ENCODE measurements around the gene TRIM40.

The TRIM40 gene, protein sequence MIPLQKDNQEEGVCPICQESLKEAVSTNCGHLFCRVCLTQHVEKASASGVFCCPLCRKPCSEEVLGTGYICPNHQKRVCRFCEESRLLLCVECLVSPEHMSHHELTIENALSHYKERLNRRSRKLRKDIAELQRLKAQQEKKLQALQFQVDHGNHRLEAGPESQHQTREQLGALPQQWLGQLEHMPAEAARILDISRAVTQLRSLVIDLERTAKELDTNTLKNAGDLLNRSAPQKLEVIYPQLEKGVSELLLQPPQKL

DNA sequence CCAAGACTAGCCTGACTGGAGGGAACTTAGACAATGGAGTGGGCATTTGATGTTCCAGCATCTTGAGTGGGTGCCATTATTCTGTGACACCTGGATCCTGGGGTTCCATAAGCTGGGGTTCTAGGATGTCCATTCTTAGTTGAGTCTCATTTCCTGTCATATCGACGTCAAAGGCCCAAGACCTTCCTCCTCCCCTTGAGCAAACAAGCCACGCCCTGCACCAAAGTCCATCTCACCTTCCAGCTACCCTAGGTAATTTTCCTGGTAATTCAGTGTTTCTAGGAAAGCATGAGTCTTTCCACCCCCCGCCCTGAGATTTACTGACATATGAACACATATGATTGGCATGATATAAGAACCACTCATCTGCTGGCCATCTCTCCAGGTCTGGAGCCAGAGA, at the start of gene TRIM40:
Gene TRIM40, plus strand, starts transcription at position 384 of the 400 bp plus-strand sequence. CDS start 897 bp downstream, outside the sequence.
- no peak for DNase-seq (ENCODE audit: low spot score)

DNA sequence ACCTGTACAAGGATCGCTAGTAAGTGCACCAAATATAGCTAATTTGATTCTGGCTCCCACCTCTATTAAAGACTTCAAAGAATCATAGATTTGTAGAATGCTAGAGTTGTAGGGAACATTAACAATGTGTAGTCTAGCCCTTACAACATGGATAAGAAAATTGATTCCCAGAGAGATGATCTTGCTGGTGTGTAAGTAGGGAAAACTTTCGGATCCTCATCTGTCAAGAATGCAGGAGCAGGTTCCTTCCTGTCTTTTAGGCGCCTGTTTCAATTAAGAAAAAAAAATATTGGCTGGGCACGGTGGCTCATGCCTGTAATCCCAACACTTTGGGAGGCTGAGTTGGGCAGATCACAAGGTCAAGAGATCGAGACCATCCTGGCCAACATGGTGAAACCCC, 48.1 kb upstream of the TRIM40 start:
- DNase-seq (ENCODE audit: low spot score), result no peak

DNA sequence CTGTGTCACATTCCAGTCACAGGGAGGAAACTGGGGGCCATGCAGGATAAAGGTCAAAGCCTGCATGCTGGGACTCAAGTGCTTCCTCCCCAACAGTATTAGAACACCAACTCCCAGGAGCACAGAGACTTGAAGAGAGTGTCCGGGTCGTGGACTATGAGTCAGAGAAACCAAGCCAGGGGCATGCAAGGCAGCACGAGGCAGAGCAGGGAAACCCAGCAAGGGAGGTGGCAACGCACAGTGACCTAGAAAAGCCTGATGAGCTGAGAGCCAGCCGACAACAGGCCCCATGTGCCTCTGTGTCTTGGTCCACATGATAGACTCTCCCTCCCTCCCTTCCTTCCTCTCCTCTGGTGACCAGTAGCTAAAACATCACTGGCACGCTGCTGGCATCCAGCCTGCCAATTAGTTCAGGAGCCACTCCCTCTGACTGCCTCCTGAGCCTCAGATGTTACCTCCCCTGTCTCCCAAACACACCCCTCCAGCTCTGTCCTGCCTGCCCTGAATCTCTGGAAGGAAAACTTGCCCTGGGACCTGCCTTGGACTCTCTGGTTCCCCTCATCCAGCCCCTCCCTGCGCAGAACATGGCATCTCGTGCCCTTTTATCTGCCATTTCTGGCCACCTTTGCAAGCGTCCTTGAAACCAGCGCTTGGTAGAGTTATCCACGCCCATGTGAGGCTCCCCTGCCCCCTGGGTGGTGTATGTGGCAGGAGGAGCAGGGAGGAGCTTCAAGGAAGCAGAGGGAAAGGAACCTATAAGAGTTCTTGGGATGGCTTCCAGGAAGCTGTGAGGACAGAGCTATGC, 44.2 kb upstream of the TRIM40 start:
- DNase-seq (ENCODE audit: low spot score), result no peak

DNA sequence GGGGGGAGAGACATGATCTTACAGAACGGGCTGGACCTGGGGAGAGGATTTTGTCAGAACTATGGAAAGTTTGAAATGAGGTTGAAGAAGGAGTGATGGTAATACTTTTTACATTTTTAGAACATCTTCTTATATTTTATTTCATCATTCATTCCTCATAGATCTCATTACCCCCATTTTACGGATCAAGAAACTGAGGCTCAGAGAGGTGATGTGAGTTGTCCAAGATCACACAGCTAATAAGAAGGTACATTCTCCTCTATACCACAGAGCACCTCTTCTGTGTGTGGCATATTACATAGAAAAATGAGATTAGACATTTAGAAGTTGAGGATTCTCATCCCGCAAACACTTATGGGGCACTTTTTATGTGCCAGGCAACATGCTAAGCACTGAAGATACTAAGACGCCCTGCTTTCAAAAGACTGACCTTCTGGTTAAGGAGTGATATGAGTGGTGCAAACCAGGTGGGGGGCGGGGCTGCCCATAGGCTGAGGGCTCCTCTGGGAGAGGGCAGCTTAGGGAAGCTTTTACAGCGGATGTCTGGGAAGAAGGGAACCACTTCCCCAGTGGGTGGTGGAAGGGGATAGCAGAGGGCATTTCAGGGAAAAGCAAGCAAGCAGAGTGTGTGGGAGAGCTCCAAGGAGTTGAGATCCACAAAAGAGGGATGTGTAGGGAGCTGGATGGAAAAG, 42.9 kb upstream of the TRIM40 start:
- no peak for DNase-seq (ENCODE audit: low spot score)

DNA sequence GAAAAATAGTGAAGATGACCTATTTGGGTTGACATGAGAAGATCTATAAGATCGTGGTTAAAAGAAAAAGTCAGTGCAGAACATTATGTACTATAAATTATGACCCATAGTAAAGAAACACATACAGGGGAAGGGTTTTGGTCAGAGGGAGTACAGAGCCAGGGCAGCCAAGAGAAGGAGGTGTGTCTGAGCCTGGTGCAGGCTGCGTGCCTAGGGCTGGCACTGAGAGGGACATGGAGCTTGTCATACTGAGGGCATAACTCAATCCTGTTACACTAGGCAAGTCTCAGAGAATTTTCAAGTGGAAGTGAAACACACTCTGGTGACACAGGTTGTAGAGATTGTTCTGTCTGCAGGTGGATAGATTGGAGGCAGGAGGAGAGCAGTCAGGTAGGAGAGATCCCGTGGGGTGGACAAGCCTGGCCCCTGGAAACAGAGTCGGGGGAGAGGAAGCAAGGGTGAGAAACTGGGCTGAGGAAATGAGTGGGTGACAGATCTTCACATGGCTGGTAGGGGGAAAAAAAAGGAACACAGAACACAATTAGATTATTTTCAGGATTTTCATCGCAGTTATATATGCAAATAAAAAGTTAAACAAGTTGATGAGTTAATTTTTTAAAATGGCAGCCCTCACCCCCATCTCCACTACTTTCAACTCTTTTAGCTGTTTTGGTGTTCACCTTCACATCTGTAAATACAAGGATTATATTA, 41.8 kb upstream of the TRIM40 start:
- DNase-seq (ENCODE audit: low spot score), result no peak

DNA sequence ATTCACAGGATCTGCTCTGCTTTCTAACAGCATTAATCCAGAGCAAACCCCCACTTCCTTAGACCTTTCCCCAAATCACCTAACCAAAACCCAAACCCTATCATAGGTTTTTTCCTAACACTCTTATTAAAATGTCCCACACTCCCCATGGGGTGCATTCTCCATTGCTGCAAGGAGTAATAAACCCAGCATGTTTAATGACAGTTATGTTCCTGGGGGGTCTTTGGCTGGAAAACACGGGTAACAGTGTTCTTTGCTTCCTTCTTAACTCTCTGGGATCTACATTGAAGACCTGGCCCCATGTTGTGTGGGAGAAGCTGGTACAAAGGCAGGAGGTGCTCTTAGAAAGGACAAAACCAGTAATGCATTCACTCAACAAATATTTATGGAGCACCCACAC, 39.1 kb upstream of the TRIM40 start:
- no peak for DNase-seq (ENCODE audit: low spot score)

DNA sequence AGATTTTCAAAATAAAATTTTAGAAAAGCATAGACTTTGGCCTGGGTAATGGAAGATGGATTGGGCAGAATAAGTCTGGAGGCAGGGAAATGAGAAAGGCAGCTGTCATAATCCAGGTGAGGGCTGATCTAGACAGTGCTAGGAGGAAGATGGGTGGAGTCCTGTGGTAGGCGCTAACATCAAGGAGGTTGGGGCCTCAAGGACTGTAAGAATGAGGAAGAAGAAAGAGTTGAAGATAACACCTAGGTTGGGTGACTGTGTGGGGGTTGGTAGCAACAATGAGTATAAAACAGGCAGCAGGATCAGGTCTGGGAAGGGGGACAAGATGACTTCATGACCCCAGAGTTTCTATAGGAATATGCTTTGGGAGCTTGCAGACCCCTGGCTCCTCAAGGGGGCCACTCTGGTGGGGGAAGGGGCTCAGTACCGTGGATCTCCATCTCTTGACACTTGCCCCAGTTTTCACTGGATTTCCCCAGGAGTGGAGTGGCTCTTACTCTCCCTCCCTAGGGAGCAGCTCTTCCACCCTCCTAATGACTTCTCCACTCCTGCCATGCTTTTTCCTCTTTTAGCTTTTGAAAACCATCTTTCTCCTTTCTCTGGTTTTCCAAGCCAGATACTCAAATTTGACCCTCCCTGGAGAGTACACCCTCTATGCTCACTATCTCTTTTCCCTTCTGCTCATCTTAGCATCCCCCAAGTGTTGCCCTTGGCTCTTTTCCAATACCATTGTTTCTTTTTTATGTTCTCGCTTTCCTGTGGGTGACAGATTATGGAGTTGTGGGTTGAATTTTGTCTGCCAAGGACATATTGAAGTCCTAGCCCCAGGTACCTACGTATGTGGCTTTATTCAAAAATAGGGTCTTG, 37.8 kb upstream of the TRIM40 start:
- DNase-seq (ENCODE audit: low spot score), result no peak

DNA sequence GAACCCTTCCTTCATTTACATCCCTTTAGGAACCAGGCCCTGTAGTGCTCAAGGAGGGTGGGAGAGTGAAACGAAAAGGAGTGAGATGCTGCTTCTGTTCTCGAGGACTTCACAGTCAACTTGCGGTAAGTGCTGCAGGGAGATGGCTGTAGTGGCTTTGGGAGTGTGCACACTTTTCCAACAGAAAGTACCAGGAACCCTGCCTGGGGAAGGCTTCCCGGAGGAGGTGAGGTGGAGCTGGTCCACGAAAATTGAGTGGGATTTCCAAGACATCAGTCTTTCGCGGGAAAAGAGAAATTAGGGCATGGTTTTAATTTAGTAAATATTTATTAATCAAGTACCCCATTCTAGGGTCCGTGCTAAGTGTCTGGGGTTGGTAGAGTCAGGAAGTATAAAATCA, 35.8 kb upstream of the TRIM40 start:
- no peak for DNase-seq (ENCODE audit: low spot score)

DNA sequence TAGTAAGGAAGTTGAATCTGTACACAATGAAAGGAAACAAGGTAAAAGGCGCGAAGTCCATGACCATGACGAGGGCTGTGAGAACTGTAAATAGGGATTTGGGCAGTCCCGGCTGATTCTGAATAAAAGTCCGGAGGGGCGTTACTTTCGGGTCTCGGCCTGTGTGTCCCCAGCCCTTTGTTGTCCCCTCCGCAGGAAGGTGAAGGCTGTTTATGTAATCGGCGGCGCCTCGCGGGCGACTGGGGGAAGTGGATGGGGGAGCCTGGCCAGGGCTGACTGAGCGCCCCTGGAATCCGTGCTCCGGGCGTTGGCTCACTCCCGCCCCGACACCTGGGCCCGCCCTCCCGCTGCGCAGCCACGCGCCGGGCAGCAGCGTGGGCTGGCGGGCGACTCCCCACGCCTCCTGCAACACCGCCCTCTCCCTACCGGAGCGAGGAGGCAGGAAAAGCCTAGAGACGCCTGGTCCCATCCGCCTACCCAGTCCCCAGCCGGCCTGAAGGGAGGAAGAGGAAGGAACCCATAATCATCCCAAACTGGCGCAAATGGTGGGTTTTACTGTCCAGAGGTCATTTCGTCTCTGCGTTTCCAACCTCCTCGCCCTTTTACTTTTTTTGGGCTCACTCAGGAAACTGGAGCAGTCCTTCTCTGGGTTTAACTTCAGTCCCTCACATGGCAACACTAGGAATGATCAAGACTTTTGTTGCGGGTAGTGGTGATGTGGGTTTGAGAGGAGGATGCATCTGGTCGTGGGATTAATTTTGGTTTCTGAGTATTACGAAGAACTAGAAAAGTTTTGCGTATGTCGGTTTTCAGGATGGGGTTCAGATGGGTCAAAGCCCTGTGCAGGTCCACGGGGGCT, 35.1 kb upstream of the TRIM40 start:
- peak; percentile 9 for DNase-seq (ENCODE audit: low spot score)

DNA sequence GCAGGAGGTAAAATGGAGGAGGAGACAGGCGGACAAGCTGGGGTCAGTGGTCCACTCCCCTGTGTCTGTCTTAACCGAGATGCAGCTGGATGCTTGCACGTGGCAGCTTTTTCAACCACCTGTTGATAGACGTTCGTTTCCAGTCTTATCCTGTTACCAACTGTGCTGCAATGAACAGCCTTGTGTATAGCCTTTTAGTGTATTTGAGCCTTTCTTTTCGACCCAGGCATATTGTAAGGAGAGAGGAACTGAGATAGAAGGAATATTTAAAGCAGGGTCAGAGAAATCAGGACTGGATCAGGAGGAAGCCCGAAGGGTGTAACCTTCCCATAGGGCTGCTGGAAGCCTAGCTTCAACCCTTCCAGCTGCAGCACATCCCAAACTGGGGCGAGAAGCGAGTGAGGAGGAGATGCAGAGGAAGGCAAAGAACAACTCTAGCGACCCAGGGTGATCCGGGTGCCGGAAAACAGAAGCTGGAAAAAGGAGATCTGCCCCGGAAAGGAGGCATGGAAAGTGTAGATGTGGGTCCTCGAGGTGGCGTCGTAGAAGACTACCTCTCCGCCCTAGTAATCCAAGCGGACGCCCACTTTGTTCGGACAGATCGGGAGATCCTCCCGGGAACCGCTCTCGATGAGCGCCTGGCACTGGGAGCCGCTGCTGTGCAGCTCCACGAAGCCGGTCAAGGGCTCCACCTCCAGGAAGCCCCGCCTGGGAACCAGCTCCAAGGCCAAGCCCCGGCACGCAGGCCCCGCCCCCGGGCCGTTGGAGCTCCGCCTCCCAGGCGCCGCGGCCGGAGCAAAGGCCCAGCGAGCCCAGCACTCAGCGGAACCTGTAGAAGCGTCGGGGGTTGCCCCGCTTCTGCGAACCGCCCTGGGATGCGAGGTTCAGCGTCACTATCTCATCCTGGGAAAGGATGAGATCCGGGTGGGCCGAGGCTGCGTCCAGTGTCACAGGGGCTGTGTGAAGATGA, 34.2 kb upstream of the TRIM40 start:
- peak; percentile 91 for DNase-seq (ENCODE audit: low spot score)

DNA sequence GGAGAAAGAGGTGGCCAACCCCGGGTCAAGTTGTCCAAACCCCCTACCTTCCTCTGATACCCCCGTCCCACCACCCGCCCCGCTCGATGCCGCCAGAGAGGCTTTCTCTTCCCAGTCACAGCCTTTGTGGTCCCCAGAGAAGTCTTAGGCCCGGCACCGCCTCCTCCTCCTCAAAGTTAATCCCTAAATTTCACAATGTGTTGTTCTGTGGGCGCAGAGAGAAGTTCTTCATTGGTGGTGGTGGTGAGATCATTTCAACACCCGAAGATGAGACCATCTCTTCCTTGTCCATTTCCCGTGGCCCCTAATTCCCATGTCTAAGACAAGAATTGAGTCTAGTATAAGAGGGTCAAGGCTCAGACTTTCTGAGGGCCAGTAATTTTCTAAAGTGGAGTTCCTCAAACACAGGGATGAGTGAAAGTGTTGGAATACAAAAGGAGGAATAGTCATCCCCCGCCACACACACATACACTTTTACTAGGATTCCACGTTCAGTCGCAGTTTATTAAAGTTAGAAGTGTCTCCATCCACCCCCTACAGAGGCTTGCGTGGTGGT, 33.4 kb upstream of the TRIM40 start:
- no peak for DNase-seq (ENCODE audit: low spot score)

DNA sequence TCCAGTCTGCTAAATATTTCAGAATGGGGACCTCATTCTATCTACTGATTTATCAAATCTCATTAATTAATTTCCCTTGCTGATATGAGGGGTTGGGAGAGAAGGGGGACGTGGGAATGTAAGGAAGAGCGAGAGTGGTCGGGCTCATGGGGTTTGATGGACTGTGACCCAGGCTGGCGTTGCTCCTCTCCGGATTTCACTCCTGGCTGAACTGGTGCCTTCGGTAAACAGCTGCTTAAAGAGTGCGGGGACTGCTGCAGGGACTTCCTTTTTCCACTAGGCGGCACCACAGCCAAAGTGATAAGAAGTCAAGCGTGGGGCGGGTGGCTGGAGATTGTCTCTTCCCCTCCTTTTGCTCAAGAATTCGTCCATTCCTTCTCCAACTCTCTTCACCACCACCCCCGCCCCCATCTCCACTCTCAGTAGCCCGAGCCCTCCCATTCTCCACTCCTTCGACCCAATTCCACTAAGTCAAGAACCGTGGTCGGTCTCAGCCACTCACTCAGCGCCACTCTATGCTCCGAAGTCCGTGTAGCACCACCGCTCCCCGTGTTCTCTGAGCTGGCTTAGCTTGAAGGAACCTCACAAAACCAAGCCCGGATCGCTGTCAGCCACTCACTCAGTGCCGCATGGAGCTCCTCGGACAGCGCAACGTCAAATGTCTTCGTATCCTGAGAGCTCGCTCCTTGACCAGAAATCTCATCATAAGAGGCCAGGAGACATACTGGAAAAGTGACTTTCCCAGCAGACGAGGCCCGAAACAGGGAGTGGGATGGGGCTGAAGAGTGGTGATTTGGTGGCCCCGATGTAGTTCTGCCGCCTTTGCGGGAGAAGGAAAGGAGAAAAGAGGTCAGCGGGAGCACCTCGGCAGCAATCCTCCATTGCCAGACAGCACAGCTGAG, 32.7 kb upstream of the TRIM40 start:
- peak; percentile 90 for DNase-seq (ENCODE audit: low spot score)

DNA sequence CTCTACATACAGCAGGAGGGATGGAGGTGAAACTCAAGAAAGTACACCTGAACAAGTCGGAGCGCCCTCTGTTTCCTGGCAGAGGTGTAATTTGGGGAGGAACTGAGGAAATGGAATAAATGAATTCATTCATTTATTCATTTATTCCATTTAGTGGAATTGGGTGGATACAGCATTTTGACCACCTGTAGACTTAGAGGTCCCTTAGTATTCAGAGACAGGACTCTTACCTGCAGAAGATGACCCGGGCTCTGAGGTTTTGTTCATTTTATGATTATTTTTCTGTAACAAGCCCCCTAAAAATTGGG, 32.1 kb upstream of the TRIM40 start:
- DNase-seq (ENCODE audit: low spot score), result no peak

DNA sequence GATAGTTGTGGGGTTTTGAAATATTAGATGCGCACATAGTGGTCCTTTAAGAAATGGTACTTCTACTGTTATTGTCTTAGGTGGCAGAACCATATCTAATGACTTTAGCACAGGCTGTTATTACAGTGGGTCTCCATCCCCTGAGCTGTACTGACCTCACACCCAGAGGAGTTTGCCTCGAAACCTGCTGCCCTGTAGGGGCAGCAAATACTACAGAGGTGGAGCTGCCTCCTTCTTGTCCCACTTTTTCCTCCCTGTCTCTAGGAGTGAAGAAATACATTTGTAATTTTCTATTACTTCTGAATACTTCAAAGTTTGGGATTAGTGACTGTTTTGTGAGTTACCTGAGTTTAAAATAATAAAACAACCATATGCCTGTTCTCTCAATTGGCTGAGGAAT, 31.3 kb upstream of the TRIM40 start:
- DNase-seq (ENCODE audit: low spot score), result no peak

DNA sequence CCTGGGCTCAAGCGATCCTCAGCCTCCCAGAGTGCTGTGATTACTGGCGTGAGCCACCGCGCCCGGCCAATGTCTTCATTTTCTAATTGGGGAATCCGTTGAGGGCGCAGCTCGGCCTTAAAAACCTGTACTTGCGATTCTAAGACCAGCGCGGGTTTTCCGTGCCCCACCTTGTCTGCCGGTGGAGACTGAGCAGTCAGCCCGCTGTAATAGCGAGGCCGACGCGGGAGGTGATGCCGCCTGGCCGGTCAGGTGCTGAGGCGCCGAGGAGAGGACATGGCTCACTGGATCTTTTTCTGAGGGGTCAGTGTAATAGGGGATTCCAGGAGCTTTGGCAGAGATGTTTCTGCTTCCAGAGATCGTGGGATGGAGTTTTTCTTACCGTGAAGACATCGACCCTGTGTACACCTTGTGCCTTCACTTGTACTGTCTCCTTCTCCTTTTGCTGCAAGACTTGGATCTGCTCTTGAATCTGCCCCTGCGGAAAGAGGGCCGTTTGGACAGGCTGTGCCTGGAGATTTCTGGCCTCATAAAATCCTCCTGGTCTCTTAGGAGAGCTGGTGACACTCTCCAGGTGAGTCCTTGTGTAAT, 24.6 kb upstream of the TRIM40 start:
- no peak for DNase-seq (ENCODE audit: low spot score)

DNA sequence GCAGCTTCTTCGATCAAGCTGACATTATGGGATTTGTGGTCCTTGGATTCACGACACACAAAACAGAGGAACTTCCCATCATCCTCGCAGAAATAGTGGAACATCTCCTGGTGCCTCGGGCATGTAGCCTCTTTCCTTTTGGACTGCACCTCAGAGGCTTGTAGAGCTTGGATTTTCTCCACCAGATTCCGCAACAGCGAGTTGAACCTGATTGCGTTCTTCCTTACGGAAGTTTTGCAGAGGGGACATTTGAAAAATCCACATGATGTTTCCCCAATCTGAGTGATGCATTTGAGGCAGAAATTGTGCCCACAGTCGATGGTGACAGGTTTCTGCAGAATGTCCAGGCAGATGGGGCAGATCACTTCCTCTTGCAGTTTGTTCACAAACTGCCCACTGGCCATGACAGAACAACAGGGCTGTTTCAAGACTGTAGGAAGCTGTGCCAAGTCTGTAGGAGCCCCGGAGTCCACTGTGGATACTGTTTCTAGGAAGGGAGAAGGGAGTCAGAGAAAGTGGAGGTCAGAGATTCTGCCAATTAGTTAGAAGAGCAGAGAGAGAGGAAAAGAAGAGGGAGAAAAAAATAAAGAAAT, 23.4 kb upstream of the TRIM40 start:
- DNase-seq (ENCODE audit: low spot score), result no peak
